KBM-7 (cell line): ENCODE data around the gene RCBTB1.
A peak's percentile ranks its signal among the peaks of the same experiment; 100 is the strongest.
"Not testable (repeated sequence)": the region's sequence is repeated elsewhere in the genome, so short reads cannot be mapped to it uniquely, and the experiment has no call there.

ENCODE experiments used
- DNase-seq: peaks from one replicate; pipeline ENCODE4 v3.0.0-alpha.2; 2015
- in situ Hi-C: fragments of 300-500 bp; cut with MboI; formaldehyde crosslinking; loops from 2 replicates; pipeline ENCODE4 v1.14.3; 2020; ENCODE audit warnings: low sequenced_read_pairs, low pct_unique_long_range_greater_than_20kb, mixed read lengths

Gene RCBTB1

DNA sequence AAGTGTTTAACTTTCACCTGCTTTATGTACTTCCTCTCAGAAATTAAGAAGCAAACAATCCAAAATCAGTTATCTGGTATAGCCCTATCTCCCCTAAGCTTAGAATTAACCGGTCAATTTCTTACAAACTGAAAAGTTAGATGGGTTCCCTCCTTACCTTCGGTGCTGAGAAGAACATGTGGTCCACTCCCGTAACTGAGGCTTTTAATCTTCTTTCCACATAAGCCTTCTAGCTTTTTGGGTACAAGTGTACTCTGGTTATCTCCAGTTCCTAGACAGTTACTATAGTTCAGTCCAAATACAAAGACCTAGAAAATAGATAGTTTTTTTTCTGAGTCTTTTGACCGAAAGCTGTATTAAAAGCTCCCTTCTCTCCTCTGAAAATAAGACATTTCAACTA, 18.9 kb downstream of the RCBTB1 start:
- in situ Hi-C loops = no loop called here
- DNase-seq = no peak

DNA sequence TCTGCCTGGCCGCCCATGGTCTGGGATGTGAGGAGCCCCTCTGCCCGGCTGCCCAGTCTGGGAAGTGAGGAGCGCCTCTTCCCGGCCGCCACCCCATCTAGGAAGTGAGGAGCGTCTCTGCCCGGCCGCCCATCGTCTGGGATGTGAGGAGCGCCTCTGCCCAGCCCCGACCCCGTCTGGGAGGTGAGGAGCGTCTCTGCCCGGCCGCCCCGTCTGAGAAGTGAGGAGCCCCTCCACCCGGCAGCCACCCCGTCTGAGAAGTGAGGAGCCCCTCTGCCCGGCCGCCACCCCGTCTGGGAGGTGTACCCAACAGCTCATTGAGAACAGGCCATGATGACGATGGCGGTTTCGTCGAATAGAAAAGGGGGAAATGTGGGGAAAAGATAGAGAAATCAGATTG, 19.9 kb downstream of the RCBTB1 start:
- in situ Hi-C loops = not testable (repeated sequence)

DNA sequence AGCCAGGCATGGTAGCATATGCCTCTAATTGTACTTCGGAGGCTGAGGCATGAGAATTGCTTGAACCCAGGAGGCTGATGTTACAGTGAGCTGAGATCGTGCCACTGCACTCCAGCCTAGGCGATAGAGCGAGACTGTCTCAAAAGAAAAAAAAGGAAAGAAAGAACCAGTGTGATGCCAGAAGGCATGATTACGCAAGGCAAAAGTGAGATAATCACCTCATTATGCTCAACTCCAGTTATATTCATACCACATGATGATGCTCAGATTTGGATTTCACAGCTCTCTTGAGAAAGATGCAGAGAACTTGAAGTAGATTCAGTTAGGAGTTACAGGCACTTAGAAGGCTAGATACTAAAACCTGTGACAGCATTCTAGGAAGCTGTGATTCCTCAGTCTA, 21.8 kb downstream of the RCBTB1 start:
- in situ Hi-C loops = no loop called here
- no peak for DNase-seq

More for the DNA sequence above, 19.9 kb downstream of the RCBTB1 start:
- not testable (repeated sequence) for DNase-seq

DNA sequence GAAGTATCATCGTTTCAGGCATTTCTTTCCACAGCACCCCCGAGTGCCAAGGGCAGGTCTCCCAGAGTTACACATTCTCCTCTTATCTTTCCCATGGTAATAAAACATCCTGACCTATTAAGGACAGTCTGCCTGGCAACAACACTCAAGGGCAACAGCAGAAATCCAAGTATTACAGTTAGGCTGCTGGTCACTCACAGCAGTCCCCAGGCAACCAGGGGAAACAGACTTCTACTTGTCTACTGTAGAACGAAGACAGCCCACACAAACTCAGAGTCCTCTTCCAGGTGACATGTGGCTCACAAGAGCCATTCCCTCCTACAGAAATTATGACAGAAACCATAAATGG, 24.3 kb downstream of the RCBTB1 start:
- no peak for DNase-seq
- in situ Hi-C loops = no loop called here

DNA sequence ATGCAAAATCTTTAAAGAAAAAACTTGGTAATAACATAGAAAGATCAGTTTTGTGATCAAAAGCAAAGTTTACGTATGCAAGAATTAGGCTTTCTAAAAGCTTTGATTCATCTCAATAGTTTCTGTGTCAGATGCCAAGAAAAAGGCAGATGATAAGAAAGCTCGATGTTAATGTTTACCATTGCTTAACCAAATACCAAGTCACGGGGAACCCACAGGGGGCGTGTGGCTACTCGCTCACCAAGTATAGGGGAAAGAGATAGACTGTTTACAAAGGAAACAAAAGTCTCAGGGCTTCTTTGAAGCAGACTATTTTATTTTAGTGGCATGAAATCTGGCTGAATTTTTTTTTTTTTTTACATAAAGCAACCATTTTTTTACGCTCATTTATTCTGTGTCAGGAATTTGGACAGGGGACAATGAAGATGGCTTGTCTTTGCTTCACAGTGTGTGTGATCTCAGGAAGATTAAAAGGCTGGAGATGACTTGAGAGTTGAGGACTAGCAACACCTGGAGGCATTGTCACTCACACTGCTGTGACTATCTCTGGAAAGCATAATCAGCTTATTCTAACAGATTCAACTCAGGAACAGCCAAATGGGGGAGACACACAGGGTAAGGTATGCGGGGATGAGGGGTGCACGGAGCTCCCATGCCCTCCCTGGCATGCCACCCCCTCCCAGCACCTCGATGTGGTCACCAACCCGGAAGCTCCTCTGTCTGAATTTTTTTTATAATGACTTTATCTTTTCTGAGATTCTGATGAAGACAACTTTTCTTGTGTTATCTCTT, 24.9 kb downstream of the RCBTB1 start:
- in situ Hi-C loops = no loop called here
- no peak for DNase-seq

DNA sequence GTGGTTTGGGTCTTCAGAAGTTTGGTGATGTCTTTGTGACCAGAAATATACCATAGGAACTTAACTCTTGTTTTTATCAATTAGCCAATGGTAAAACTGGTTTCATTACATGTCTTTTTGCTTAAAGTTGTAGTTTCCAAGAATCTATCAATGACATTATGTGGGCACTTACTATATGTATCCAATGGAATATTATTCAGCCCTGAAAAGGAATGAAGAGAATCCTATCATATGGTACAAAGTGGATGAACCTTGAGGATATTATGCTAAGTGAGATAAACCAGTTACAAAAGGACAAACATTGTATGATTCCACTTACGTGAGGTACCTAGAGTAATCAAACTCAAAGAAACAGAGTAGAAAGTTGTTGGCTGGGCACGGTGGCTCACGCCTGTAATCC, 26.4 kb downstream of the RCBTB1 start:
- in situ Hi-C loops = no loop called here
- DNase-seq = no peak

DNA sequence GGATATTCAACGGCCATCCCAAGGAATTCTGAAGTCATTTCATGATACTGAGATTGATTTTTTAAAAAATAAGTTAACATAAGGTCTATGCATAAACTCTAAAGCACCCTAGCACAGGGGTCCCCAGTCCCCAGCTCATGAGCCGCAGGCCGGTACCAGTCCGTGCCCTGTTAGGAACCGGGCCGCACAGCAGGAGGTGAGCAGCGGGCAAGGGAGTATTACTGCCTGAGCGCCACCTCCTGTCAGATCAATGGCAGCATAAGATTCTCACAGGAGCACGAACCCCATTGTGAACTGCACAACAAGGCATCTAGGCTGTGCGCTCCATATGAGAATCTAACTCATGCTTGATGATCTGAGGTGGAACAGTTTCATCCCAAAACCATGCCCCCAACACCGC, 31.0 kb downstream of the RCBTB1 start:
- DNase-seq = no peak

DNA sequence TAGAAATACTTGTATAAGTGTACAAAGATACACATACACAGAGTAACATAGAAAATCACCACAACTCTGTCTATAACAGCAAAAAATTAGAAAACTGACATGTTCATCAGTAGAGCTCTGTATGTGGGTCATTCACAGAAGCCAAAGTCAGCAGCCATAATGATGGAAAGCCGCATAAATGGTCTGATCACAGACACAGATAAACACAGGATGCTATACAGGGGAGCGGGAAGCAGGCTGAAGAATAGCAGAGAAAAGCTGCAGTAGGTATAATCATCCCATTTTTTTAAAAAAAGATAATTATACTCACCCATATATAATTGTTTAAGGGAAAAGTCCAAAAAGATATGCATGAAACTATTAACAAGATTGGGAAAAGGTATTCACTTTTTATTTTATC, 31.5 kb downstream of the RCBTB1 start:
- in situ Hi-C loops = no loop called here
- no peak for DNase-seq

More for the DNA sequence above, 31.0 kb downstream of the RCBTB1 start:
- in situ Hi-C loops = no loop called here

DNA sequence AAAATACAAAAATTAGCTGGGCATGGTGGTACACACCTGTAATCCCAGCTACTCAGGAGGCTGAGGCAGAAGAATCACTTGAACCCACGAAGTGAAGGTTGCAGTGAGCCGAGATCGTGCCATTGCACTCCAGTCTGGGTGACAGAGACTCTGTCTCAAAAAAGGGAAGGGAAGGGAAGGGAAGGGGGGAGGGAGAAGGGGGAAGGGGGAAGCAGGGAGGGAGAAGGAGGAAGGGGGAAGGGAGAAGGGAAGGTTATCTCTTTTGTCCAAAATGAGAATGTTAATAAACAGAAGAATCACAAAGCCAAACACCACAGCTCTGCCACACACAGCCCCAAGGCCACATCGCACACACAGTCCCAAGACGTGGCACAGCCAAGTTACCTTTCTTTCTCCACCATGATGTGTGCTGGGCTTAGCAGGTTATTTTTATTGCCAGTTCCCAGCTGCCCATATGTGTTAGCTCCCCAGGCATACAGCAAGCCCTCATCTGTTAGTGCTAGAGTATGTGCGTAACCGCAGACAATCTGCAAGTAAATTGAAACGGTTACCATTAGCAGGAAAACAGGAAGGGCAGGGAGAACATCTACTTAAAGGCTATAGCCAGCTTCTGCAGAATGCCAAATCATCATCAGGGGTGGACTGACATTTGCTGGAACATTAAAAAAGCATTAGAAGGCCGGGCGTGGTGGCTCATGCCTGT, 34.3 kb downstream of the RCBTB1 start:
- peak; percentile 95 for DNase-seq
- in situ Hi-C loops = no loop called here

DNA sequence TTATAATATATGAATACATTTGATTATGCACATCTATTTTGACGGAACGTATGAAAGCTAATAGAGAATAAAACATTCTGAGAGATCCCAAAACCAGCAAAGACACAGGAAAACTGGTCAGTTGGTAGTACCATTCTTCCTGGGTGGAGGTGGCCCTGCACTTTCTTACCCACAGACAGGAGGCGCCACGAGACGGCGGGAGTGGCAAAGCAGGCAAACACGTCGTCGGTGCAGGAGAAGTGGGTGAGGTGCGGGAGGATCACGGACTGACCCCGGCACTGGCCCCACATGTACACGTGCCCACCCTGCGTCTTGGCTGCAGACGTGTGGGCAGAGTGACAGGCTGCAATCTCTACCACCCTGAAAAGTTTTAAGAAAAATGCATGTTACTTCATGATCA, 36.1 kb downstream of the RCBTB1 start:
- DNase-seq = no peak
- in situ Hi-C loops = no loop called here

DNA sequence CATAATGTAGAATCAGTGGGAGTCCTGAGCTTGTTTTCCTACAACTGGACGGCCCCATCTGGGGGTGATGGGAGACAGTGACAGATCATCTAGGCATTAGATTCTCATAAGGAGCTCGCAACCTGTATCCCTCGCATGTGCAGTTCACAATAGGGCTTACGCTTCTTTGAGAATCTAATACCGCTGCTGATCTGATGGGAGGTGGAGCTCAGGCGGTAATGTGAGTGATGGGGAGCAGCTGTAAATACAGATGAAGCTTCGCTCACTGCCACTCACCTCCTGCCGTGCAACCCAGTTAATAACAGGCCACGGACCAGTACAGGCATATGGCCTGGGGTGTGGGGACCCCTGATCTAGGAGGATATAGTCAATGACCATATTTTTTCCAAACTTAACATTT, 38.8 kb downstream of the RCBTB1 start:
- no peak for DNase-seq

DNA sequence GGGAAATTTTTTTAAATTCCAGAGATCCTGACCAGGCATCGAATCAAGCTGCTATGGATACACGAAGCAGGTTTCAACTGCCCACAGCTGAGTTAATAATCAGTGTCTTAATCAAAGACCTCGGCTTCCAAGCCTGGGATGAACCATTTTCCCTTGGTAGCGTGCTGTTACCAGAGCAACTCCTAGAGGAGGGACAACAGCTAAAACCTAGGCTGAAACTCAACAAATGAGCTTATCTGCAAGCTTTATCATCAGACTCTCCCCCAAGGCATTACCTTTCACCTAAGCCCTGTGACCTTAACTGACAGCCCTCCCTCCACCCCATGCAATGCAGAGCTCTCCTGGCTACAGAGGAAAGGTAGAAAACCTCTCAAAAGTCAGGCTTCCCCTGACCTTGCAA, 39.7 kb downstream of the RCBTB1 start:
- in situ Hi-C loops = no loop called here
- DNase-seq = no peak

More for the DNA sequence above, 38.8 kb downstream of the RCBTB1 start:
- in situ Hi-C loops = no loop called here

DNA sequence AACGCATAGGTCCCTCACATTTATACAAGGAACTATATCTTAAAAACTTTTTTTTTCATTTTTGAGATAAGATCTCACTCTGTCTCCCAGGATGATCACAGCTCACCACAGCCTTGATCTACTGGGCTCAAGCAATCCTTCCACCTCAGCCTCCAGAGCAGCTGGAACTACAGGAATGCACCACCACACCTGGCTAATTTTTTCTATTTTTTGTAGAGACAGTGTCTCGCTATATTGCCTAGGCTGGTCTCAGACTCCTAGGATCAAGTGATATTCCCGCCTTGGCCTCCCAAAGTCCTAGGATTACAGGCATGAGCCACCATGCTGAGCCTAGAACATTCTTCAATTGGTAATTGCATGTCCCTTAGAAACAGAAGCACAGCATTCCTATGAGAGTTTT, 41.7 kb downstream of the RCBTB1 start:
- DNase-seq = no peak
- in situ Hi-C loops = no loop called here

DNA sequence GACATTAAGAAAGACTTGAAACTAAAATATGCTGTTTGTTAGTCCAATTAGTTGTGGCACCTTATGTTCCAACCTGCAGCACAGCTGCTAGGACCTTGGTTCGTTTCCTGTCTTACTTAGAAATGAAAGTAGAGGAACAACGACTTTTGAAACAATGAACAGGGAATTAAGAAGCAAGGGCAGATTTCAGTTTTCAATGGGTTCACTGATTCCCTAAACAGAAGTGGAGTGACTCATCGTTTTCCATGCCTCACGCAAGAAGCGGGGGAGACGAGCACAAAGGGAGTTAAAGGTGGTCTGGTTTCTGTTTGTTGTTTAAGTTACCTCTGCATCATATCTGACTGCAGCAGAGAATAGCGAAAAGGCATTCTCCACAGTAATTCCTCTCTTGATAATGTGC, 44.8 kb downstream of the RCBTB1 start:
- in situ Hi-C loops = no loop called here

DNA sequence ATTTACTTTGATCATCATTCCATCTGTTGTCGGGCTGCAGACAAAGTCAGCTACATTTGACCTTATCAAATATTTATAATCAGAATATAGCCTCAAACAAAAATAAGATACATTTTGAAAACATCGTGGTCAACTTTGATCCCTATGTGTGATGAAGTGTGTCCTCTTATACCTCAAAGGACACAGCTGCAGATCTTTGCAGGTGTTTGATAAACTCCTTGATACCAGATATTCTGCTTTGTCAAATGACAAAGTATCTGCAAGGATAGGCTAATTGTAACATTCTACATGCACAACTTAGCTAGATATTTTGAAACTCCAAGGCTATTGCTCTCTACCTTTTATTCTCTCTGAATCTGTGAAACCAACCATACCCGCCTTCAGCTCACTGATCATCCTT, 45.6 kb downstream of the RCBTB1 start:
- in situ Hi-C loops = no loop called here
- no peak for DNase-seq

More for the DNA sequence above, 44.8 kb downstream of the RCBTB1 start:
- DNase-seq = peak; percentile 87

DNA sequence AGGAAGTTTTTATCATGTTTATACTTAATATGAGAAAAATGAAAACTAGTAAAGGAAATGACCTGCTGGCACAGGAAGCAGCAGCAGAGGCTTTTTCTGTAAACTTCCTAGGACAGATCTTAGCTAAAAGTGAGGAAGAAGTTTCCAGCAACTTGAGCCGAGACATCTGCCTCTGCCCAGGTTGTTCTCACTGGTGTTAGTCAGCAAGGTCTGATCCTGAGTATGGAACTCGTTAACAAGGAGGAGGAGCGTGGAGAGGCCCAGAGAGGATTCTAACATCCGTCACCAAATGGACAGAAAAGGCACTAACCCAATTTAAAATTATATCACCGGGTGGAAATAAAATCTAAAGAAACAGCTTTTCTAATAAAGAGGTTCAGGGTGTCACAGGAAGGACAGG, 46.0 kb downstream of the RCBTB1 start:
- in situ Hi-C loops = no loop called here
- DNase-seq = no peak

DNA sequence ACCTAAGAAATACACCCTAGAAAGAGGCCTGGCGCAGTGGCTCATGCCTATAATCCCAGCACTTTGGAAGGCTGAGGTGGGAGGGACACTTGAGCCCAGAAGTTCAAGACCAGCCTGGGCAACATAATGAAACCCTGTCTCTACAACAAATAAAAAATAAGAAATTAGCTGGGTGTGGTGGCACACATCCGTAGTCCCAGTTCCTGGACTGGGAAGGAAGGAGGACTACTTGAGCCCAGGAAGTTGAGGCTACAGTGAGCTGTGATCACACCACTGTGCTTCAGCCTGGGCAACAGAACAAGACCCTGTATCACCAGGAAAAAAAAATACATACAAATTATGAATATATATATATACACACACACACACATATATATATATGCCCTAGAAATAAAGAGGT, 47.0 kb downstream of the RCBTB1 start:
- in situ Hi-C loops = no loop called here
- DNase-seq = no peak

DNA sequence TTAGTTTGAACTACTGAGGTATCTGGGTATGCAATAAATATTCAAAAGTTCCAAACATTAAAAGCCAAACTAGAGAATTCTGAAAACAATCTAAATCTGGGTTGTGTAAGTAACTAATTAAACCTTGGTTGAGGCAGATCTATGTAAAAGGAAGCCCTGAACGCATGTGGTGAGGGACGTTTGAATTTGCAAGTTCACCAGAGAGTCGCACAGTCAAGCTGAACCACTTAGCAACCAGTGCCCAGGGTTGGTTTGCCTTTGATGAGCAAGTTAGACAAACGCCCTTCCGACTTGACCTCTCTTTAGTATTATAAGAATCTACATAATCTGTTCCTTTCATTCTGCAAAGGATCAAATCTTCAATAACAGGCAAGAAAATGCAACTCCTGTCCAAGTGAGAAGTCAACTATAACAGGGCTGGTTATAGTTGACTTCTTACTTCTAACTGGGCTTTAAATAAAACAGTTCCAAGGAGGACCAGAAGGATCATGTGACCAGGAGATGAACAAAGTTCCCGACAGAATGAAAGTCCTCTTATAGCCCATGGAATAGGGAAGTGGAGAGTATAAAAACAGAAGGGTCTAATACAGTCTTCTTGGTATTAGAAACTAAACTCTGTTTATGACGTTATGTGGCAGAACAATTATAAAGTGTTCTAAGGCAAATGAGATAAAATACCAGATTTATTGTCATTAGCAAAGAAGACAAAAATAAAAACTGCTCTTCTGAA, 49.0 kb downstream of the RCBTB1 start:
- in situ Hi-C loops = no loop called here
- DNase-seq = peak; percentile 39

DNA sequence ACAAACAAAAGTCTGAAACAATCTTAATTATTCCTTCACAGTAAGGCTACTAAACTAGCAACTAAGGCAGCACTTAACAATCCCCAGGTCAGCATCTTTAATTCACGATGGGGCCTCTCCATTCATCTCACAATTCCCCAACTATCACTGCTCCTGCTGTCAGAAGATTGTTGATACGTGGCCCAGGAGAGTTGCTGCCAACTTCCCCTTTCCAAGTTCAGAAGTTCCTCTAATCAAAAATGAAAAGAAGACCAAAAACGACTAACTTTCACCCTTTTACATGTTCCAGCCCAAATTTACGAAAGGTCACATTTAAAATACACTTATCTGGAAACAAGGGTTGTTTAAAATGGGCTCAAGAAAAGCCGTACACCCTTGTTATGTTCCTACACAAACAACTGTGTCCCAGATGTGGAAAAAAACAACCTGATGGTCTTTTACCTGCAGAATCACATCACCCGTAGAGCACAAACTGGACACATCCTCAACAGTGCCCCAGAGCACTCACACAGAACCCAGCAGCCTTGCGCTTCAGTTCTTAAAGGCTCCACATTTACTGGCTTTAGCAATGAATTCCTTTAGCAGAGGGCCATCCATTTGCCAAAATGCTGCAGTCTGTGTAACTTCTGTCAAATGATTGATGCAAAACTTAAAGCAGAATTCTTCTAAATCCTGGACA, 51.6 kb downstream of the RCBTB1 start:
- in situ Hi-C loops = no loop called here
- DNase-seq = peak; percentile 90

DNA sequence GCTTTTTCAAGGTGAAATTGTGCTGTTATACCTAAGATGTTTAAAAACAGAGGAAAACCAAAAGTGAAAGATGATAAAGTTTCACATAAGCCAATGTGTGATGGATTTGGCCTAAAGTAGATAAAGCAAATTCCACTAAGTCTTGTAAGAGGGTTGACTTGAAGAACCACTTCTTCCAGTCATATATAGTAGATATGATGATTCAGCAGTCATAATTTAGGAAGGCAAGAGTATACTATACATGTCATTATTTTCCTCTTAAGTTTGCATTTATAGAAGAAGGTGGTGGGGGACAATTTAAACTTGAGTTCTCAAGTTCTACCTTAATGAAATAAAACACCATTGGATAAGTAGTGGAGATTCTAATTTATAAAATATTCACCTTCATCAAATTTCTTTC, 52.3 kb downstream of the RCBTB1 start:
- DNase-seq = no peak
- in situ Hi-C loops = no loop called here
